HEK293T (cell line): ENCODE results near the gene DYNC1I1.

ENCODE experiments used
- CTCF ChIA-PET: fragments of 350-600 bp; formaldehyde crosslinking; extraction: SDS; loops from one replicate; lab custom pipeline; 2021; ENCODE audit warnings: antibody characterized with exemption, inconsistent platforms; lab: Yijun Ruan, JAX
- POLR2A ChIA-PET: fragments of 350-600 bp; formaldehyde crosslinking; extraction: SDS; loops from one replicate; lab custom pipeline; 2020; ENCODE audit warnings: antibody characterized with exemption, inconsistent platforms; lab: Yijun Ruan, JAX
- DNase-seq: peaks from one replicate; pipeline ENCODE4 v3.0.0; 2012; ENCODE audit warnings: mixed read lengths; ENCODE audit errors: extremely low spot score
- ARNT ChIP-seq: fragments of 450-650 bp; IDR thresholded peaks from 2 replicates; pipeline ENCODE4 v1.6.1; 2017; ENCODE audit warnings: mild to moderate bottlenecking
- BHLHE40 ChIP-seq: fragments of 450-650 bp; IDR thresholded peaks from 2 replicates; pipeline ENCODE4 v1.6.1; 2016; ENCODE audit warnings: mild to moderate bottlenecking, moderate library complexity, borderline replicate concordance
- CTBP1 ChIP-seq: fragments of 450-650 bp; IDR thresholded peaks from 2 replicates; pipeline ENCODE4 v1.6.1; 2016; ENCODE audit warnings: borderline replicate concordance
- ELF4 ChIP-seq: fragments of 450-650 bp; IDR thresholded peaks from 2 replicates; pipeline ENCODE4 v1.6.1; 2017; ENCODE audit warnings: antibody characterized with exemption
- FOXA1 ChIP-seq: fragments of 450-650 bp; IDR thresholded peaks from 2 replicates; pipeline ENCODE4 v1.6.1; 2016; ENCODE audit warnings: mild to moderate bottlenecking
- FOXK2 ChIP-seq: fragments of 450-650 bp; IDR thresholded peaks from 2 replicates; pipeline ENCODE4 v1.6.1; 2016; ENCODE audit warnings: mild to moderate bottlenecking
- FOXM1 ChIP-seq: fragments of 450-650 bp; IDR thresholded peaks from 2 replicates; pipeline ENCODE4 v1.6.1; 2017; ENCODE audit warnings: mild to moderate bottlenecking, borderline replicate concordance
- HDGF ChIP-seq: fragments of 450-650 bp; IDR thresholded peaks from 2 replicates; pipeline ENCODE4 v1.6.1; 2017; ENCODE audit warnings: antibody characterized with exemption, borderline replicate concordance
- L3MBTL2 ChIP-seq: fragments of 450-650 bp; conservative IDR thresholded peaks from 2 replicates; pipeline ENCODE4 v1.6.1; 2016; ENCODE audit warnings: mild to moderate bottlenecking
- LEF1 ChIP-seq: fragments of 450-650 bp; IDR thresholded peaks from 2 replicates; pipeline ENCODE4 v1.6.1; 2017; ENCODE audit warnings: mild to moderate bottlenecking, borderline replicate concordance
- NFRKB ChIP-seq: fragments of 450-650 bp; IDR thresholded peaks from 2 replicates; pipeline ENCODE4 v1.6.1; 2016; ENCODE audit warnings: mild to moderate bottlenecking, moderate library complexity
- PKNOX1 ChIP-seq: fragments of 450-650 bp; IDR thresholded peaks from 2 replicates; pipeline ENCODE4 v1.6.1; 2016
- SP1 ChIP-seq: fragments of 450-650 bp; IDR thresholded peaks from 2 replicates; pipeline ENCODE4 v1.6.1; 2017
- SUZ12 ChIP-seq: fragments of 450-650 bp; IDR thresholded peaks from 2 replicates; pipeline ENCODE4 v1.6.1; 2016; ENCODE audit warnings: mild to moderate bottlenecking
- TARDBP ChIP-seq: fragments of 450-650 bp; IDR thresholded peaks from 2 replicates; pipeline ENCODE4 v1.6.1; 2016
- ZNF384 ChIP-seq: fragments of 450-650 bp; IDR thresholded peaks from 2 replicates; pipeline ENCODE4 v1.6.1; 2016

DYNC1I1 gene

GRCh38 chr7:95883217-95883616, 110.9 kb downstream of the DYNC1I1 start:
- CTCF ChIA-PET: no interaction called here
- TF ChIP-seq SUZ12: no peak
- POLR2A ChIA-PET: no interaction called here
- DNase-seq: no peak

- no peak for DNase-seq
- POLR2A ChIA-PET: no interaction called here
- TF ChIP-seq TARDBP (no peak), L3MBTL2 (no peak)
- CTCF ChIA-PET: no interaction called here
Measured at GRCh38 chr7:95886501-95887090, 114.2 kb downstream of the DYNC1I1 start.

DNA sequence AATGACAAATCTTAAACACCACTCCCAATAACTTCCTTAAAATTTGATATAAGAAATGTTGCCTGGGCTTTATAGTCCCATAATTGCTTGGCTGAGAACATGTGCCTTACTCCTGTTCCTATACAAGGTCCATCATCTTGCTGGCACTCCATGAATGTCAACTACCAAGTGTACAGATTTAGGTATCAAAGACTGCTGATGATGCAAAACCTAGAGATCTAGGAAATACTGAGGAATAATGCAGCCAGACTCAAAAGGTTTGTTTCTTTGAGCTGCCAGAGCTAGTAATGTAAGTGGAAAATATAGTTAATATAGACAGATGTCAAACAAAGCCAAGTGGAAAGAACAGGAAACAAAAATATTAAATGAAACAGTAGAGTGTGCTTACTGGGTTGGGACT, 121.1 kb downstream of the DYNC1I1 start:
- ChIA-PET POLR2A (no interaction called here), CTCF (no interaction called here)
- DNase-seq: no peak
- TF ChIP-seq TARDBP (no peak), FOXM1 (no peak), L3MBTL2 (no peak), ZNF384 (no peak), SUZ12 (no peak), ARNT (no peak), SP1 (no peak), NFRKB (no peak), FOXK2 (no peak), LEF1 (no peak), PKNOX1 (no peak), CTBP1 (no peak)

DNA sequence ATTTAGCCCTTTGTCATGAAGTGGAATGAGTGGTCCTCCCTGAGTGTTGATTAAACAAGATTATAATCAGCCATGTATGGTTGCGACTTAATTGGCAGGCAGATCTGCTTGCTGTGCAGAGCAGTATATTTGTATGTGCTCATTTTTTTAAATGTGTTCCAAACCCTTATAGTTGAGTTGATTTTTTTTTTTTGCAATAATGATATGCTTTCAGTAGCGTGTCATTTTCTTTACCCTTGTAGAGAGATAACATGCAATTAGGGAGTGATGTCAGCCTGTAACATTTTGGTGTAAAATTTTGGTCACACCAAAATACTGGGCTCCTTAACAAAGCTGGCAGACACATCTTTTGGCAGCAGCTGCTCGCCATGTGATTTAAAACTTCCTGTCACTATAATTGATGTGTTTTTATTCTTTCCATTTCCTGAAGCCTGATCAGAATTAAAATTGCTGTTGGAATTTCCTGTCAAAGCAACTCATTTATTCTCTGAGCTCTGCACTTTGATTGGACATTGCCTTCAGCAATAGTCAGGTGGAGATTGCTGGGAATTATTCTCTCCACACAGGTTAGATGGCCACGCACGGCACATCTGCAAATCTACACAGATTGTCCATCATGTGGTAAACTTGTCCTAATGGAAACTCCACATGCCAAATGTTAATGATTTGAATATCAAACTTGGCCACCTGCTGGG, 125.3 kb downstream of the DYNC1I1 start:
- no peak for TF ChIP-seq FOXA1
- TF ChIP-seq ARNT: no peak
- TF ChIP-seq SP1: no peak
- TF ChIP-seq ELF4: no peak
- no peak for TF ChIP-seq FOXK2
- no peak for TF ChIP-seq NFRKB
- TF ChIP-seq LEF1: no peak
- TF ChIP-seq CTBP1: no peak
- TF ChIP-seq BHLHE40: no peak
- ChIA-PET POLR2A (no interaction called here), CTCF (no interaction called here)
- no peak for DNase-seq

GRCh38 chr7:95899919-95900513, 127.7 kb downstream of the DYNC1I1 start:
- DNase-seq: peak; percentile 16
- ChIA-PET CTCF (interaction anchor here (1.0 to 1.2 kb wide), 2 partner anchors 29 to 177 kb away, joined by 3 to 6 read pairs; no protein-coding TSS in a partner anchor), POLR2A (no interaction called here)
- TF ChIP-seq FOXK2: no peak
- TF ChIP-seq LEF1: no peak
- TF ChIP-seq BHLHE40: no peak
- no peak for TF ChIP-seq FOXA1
- TF ChIP-seq HDGF: no peak
- no peak for TF ChIP-seq PKNOX1
- no peak for TF ChIP-seq ZNF384
- no peak for TF ChIP-seq ELF4
- no peak for TF ChIP-seq SUZ12
- TF ChIP-seq CTBP1: no peak
- TF ChIP-seq L3MBTL2: no peak
- TF ChIP-seq ARNT: no peak
- TF ChIP-seq FOXM1: no peak
- no peak for TF ChIP-seq SP1
- no peak for TF ChIP-seq TARDBP

DNA sequence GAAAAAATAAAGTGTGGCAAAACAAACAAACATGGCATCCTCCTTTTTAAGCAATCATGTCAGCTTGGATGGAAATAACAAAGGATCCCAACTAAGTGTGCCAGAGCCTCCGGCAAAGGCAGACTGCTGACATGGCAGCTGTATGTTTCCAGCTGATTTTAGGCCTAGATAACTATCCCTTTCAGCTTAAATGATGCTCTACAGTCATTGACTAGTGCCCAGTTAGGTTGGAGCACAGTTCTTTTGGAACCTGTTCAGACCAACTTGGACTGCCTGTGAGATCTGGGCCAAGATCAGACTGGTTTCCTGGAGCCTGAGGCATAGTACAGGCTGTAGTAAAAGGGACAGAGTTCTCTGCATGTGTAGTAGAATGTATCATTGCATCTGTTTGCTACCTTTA, 128.7 kb downstream of the DYNC1I1 start:
- DNase-seq: no peak
- ChIA-PET POLR2A (no interaction called here), CTCF (no interaction called here)

More for the DNA sequence above, 128.7 kb downstream of the DYNC1I1 start:
- TF ChIP-seq CTBP1 (no peak), L3MBTL2 (no peak), SUZ12 (no peak), ELF4 (no peak), PKNOX1 (no peak), NFRKB (no peak), BHLHE40 (no peak), FOXM1 (no peak), HDGF (no peak), SP1 (no peak), LEF1 (no peak), ZNF384 (no peak)
